Central memory CD8-positive, alpha-beta T cell (primary cell): ENCODE measurements around the gene CCDC7.
A peak's percentile ranks its signal among the peaks of the same experiment; 100 is the strongest.

Experiments
- ATAC-seq: fragments of 150-1000 bp; cut with Tn5 transposase; replicated peaks from 2 replicates; pipeline ENCODE4 v1.10.0; 2022; ENCODE audit warnings: mild to moderate bottlenecking, moderate FRiP score, moderate number of reproducible peaks; ENCODE audit not compliant: poor library complexity, severe bottlenecking; ENCODE audit errors: extremely low read depth
- DNase-seq, 2 donors: peaks; one replicate each; pipeline ENCODE4 v3.0.0; 2021; ENCODE audit warnings: low spot score in 2 of 2
- H3K27ac Mint-ChIP-seq: one replicate; pipeline ENCODE4 v1.8.0; 2022; ENCODE audit warnings: low read depth, mild to moderate bottlenecking, moderate library complexity, mixed read lengths
- H3K27me3 Mint-ChIP-seq: one replicate; pipeline ENCODE4 v1.8.0; 2022; ENCODE audit warnings: mixed read lengths
- H3K36me3 Mint-ChIP-seq: one replicate; pipeline ENCODE4 v1.8.0; 2022; ENCODE audit warnings: mild to moderate bottlenecking, moderate library complexity, mixed read lengths; ENCODE audit not compliant: insufficient read depth
- H3K4me1 Mint-ChIP-seq: one replicate; pipeline ENCODE4 v1.8.0; 2022; ENCODE audit warnings: mixed read lengths
- H3K4me3 Mint-ChIP-seq: one replicate; pipeline ENCODE4 v1.8.0; 2022; ENCODE audit warnings: mild to moderate bottlenecking, moderate library complexity, mixed read lengths
- H3K9me3 Mint-ChIP-seq: one replicate; pipeline ENCODE4 v1.8.0; 2022; ENCODE audit warnings: mixed read lengths

CCDC7 gene

DNA sequence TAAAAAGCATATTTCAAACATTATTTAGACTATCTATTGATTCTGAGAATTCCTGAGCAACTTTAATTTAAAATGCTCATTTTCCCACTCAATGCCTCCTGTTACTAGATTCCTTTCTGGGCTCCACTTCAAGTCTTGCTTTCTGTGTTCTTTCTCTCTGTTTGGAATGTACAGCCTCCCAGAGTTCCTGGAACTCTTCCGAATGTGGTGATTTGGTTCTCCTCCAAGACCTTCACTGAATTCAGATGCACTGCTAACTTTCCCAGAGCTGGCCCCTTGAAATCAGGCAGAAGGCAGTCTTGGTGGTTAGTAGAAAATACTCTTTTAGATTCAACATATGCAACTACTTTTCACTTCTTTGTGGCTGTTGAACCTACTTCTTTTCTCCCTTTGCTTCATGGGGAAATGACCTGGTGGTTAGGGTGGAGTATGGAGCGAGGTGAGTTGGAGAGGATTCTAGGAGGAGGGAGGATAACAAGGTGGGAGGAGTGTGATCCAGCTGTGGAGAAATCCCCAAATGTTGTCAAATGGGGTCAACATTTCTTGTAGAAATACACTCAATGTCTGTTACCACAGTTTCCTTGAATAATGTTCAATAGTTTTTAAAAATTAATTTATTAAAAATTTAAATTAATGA lies 27.9 kb upstream of the CCDC7 start:
- H3K27ac Mint-ChIP-seq = no peak overlapping the region
- ATAC-seq (no peak), DNase-seq (no peak)
- H3K4me1 Mint-ChIP-seq = no peaks in the 10 kb centered on the region
- peaks cover 2% of the 10 kb centered on the region for H3K36me3 Mint-ChIP-seq
- no peaks in the 10 kb centered on the region for H3K9me3 Mint-ChIP-seq
- H3K27me3 Mint-ChIP-seq = peaks cover 9% of the 10 kb centered on the region
- no peak overlapping the region for H3K4me3 Mint-ChIP-seq

DNA sequence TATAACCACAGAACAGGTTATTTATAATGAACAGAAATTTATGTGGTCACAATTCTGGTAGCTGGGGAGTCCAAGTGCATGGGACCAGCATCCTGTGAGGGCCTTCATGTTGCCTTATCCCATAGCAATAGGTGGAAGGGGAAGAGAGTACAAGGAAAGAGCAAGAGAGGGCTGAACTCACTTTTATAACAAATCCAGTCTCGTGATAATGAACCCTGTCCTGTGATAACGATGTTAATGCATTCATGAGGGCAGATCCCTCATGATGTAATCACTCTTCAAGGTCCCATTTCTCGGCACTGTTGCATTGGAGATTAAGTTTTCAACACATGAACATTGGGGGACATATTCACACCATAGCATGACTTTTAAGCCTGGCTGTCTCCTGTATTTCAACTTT lies 27.4 kb upstream of the CCDC7 start:
- peaks cover 1% of the 10 kb centered on the region for H3K9me3 Mint-ChIP-seq
- H3K4me1 Mint-ChIP-seq = no peaks in the 10 kb centered on the region
- DNase-seq (no peak), ATAC-seq (no peak)
- H3K27ac Mint-ChIP-seq = no peak overlapping the region
- no peak overlapping the region for H3K4me3 Mint-ChIP-seq
- H3K27me3 Mint-ChIP-seq = peaks cover 9% of the 10 kb centered on the region
- peaks cover 2% of the 10 kb centered on the region for H3K36me3 Mint-ChIP-seq

DNA sequence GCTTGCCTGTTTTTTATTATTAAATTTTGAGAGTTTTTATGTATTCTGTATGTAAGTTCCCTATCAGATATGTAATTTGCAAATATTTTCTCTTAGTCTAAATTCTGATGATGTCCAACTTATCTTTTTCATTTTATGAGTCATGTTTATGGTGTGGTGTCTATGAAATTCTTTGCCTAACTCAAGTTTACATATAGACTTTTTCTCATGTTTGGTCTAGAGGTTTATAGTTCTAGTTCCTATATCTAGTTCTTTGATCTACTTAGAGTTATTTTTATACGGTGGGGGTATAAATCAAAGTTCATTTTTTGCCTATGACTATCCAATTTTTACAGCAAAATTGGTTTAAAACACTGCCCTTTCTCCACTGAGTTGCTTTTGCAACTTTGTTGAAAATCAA lies 26.3 kb upstream of the CCDC7 start:
- H3K9me3 Mint-ChIP-seq = peaks cover 7% of the 10 kb centered on the region
- ATAC-seq (no peak), DNase-seq (no peak)
- H3K36me3 Mint-ChIP-seq = peaks cover 2% of the 10 kb centered on the region
- H3K4me3 Mint-ChIP-seq = no peak overlapping the region
- no peaks in the 10 kb centered on the region for H3K4me1 Mint-ChIP-seq
- no peak overlapping the region for H3K27ac Mint-ChIP-seq
- H3K27me3 Mint-ChIP-seq = peaks cover 11% of the 10 kb centered on the region

DNA sequence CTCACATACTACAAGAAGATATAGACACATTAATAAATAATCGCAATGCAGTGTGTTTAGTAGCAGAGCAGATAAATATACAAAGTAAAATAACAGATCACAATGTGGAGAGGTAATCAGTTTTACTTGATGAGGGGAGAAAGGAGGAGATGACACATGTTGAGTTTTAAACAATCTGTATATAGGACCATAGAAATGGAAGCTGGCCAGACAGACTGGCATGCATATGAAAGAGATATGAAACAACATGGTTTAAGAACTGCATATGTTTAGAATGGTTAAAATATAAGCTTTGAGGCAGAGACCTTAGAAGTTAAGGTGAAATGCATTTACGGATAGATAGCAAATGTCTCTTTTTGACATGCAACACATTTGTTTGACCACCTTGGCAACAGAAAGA lies 19.8 kb upstream of the CCDC7 start:
- Mint-ChIP-seq H3K4me3 (no peak overlapping the region), H3K4me1 (no peaks in the 10 kb centered on the region), H3K36me3 (no peaks in the 10 kb centered on the region), H3K27ac (no peak overlapping the region), H3K9me3 (peaks cover 7% of the 10 kb centered on the region), H3K27me3 (peaks cover 35% of the 10 kb centered on the region)
- ATAC-seq = no peak
- no peak for DNase-seq

DNA sequence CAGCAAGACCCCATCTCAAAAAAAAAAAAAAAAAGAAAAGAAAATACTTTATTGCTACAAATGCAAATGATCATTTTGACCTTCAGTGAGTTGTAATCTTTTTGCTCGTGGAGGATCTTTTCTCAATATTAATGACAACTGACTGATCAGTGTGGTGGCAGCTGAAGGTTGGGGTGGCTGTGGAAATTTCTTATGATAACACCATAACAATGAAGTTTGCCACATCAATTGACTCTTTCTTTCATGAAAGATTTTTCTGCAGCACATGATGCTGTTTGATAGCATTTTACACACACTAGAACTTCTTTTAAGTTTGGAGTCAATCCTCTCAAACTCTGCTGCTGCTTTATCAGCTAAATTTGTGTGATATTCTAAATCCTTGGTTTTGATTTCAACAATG lies 12.4 kb upstream of the CCDC7 start:
- no peaks in the 10 kb centered on the region for H3K9me3 Mint-ChIP-seq
- no peak overlapping the region for H3K4me3 Mint-ChIP-seq
- no peak for DNase-seq
- no peak overlapping the region for H3K27ac Mint-ChIP-seq
- peaks cover 33% of the 10 kb centered on the region for H3K27me3 Mint-ChIP-seq
- no peaks in the 10 kb centered on the region for H3K4me1 Mint-ChIP-seq
- no peak for ATAC-seq
- no peaks in the 10 kb centered on the region for H3K36me3 Mint-ChIP-seq

DNA sequence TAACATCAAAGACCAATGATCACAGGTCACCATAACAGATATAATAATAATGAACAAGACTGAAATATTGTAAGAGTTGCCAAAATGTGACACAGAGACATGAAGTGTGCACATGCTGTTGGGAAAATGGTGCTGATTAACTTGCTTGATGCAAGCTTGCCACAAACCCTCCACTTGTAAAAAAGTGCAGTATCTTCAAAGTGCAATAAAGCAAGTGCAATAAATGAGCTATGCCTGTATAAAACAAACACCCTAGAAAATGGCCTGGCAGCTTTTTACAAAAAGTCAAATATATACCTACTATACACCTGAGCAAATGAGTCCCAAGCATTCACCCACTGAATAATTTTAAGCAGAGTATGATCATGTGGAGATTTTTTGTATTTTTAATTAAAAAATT lies 9.7 kb upstream of the CCDC7 start:
- H3K4me3 Mint-ChIP-seq = no peak overlapping the region
- no peak for ATAC-seq
- no peaks in the 10 kb centered on the region for H3K4me1 Mint-ChIP-seq
- H3K9me3 Mint-ChIP-seq = no peaks in the 10 kb centered on the region
- peaks cover 37% of the 10 kb centered on the region for H3K27me3 Mint-ChIP-seq
- H3K36me3 Mint-ChIP-seq = no peaks in the 10 kb centered on the region
- H3K27ac Mint-ChIP-seq = no peak overlapping the region
- no peak for DNase-seq

DNA sequence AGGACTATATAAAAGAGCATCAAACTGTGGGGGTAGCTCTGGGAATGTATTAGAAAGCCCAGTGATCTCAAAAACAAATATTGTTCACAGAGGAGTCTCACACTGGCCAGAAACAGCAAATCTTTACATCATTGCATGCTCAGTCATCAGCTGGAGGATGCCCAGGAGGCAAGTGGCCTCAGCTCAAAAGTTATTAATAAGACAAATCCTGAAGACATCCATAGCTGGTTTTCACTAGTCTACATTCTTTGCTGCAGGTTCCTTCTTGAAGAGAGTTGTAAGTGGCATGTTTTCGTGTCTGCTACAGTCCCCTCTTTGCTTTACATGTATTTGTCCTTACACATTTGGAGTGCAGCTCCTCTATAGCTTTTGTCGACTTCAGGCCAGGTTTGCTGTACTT lies 8.6 kb upstream of the CCDC7 start:
- Mint-ChIP-seq H3K4me1 (no peaks in the 10 kb centered on the region), H3K27me3 (peaks cover 33% of the 10 kb centered on the region), H3K27ac (no peak overlapping the region)

DNA sequence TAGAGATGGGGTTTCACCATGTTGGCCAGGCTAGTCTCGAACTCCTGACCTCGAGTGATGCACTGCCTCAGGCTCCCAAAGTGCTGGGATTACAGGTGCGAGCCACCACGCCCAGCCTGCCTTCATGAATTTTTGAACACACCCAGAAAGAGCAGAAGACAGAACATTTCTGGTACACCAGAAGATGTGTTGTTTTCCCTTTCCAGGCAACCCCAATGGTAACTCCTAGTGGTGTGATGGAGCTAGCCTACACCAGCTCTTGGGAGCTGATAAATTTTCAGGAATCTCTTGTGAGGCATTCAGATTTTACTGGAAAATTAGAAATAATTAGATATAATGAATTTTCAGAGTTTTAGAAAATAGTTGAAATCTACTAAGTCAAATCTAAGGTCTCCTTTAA lies 904 bp upstream of the CCDC7 start:
- ATAC-seq = no peak
- peak overlapping the region; percentile 96 for H3K27ac Mint-ChIP-seq
- peak overlapping the region; percentile 86 for H3K4me3 Mint-ChIP-seq
- H3K9me3 Mint-ChIP-seq = no peaks in the 10 kb centered on the region
- peaks cover 8% of the 10 kb centered on the region for H3K4me1 Mint-ChIP-seq
- H3K36me3 Mint-ChIP-seq = peaks cover 10% of the 10 kb centered on the region
- H3K27me3 Mint-ChIP-seq = peaks cover 10% of the 10 kb centered on the region
- DNase-seq = no peak

More for the DNA sequence above, 8.6 kb upstream of the CCDC7 start:
- Mint-ChIP-seq H3K4me3 (no peak overlapping the region), H3K36me3 (no peaks in the 10 kb centered on the region), H3K9me3 (no peaks in the 10 kb centered on the region)
- DNase-seq (no peak), ATAC-seq (no peak)

DNA sequence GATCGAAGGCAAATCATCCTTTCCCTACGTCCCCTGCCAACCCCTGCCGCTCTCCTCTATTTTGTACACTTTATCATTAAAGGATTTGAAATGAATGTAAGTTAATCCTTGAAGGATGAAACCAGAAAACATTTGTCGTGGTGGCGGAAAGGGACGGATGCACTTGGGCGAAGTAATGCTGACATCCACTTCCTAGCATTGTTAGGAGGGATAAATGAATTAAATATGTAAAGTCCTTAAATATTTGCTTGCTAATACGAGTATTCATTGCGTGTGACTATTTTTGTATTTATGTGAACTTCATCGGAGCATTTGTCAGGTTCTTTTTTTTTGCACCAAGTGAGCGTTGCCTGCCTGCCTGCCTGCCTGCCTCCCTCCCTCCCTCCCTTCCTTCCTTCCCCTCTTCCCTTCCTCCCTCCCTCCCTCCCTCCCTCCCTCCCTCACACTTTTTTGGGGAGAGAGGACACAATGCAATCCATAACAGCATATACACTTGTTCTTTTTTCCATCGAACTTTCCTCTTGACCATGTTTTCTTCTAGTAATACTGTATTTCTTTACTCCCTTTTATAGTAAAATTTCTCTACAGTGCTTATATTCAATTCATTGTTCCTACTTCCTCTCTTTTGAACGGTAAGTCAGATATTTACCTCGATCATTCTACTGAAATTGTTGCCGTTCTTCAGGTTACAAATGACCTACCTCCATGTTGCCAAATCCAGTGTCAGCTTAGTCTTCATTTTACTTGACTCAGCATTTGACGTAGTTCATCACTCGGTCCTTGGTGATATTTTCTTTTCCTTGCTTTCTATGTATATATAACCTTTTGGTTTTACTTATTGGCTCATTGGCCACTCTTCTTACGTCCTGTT lies 831 bp downstream of the CCDC7 start:
- DNase-seq = no peak
- Mint-ChIP-seq H3K27ac (peak overlapping the region; percentile 96), H3K27me3 (no peaks in the 10 kb centered on the region), H3K4me3 (peak overlapping the region; percentile 86), H3K36me3 (peaks cover 13% of the 10 kb centered on the region), H3K9me3 (no peaks in the 10 kb centered on the region), H3K4me1 (peaks cover 8% of the 10 kb centered on the region)
- ATAC-seq = no peak

DNA sequence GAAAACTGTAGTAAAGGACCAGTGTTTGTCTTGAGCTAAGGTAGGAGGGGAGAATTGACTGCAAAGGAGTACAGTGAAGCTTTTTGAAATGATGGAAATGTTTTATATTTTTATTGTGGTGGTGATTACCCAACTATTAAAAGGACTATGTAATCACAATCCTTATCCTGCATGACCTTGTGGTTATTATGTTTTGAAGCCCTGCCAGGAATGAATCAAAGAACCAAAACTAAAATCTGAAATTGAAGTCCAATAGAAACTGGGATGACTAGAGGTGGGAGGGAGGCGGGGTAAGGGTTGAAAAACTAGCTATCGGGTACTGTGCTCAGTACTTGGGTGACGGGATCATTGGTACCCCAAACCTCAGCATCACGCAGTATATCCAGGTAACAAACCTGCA lies 8.2 kb downstream of the CCDC7 start:
- ATAC-seq (no peak), DNase-seq (no peak)
- Mint-ChIP-seq H3K4me1 (peaks cover 19% of the 10 kb centered on the region), H3K9me3 (no peaks in the 10 kb centered on the region), H3K4me3 (no peak overlapping the region), H3K27ac (no peak overlapping the region), H3K36me3 (peaks cover 22% of the 10 kb centered on the region), H3K27me3 (no peaks in the 10 kb centered on the region)

DNA sequence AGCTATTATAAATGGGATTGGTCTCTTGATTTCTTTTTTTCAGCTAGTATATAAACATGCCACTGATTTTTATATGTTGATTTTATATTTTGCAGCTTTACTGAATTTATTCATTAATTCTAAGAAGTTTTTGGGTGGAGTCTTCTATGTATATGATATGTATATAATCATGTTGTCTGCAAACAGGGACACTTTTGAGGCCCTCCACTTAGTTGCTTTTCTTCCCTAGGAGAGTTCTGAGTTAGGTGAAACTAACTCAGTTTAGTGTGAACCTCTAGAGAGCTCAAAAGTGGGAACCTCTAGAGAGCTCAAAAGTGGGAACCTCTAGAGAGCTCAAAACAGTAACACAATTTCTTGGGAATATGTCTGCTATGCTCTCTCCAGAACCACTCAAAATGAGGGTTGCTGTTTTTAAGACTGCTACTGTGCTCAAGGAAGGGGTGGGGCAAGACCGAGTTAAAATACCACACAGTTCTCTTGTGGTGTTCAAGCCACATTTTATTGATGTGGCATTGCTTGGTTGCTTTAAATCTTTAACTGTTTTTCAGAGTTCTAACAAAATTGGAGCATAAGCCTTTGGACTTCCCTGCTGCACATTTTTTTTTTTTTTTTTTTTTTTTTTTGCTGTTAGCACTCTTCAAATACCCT lies 13.2 kb downstream of the CCDC7 start:
- no peaks in the 10 kb centered on the region for H3K27me3 Mint-ChIP-seq
- H3K4me1 Mint-ChIP-seq = peaks cover 19% of the 10 kb centered on the region
- H3K9me3 Mint-ChIP-seq = no peaks in the 10 kb centered on the region
- peak overlapping the region; percentile 47 for H3K4me3 Mint-ChIP-seq
- DNase-seq (peak in 1 of 2 donors; percentile 43), ATAC-seq (peak; percentile 99)
- H3K27ac Mint-ChIP-seq = peak overlapping the region; percentile 58
- peaks cover 10% of the 10 kb centered on the region for H3K36me3 Mint-ChIP-seq

DNA sequence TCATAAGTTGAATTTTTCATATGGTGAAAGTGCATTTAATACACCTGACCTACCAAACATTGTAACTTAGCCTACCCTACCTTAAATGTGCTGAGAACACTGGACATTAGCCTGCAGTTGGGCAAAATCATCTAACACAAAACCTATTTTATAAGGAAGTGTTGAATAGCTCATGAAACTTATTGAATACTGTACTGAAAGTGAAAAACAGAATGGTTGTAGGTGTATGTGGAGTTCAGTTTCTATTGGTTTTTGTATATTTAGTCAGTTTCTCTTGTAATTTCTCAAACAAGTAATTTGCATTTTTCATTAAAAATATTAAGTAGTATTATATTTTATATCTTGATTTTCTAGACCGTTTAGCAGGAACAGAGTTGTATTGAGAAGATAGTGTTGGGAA lies 15.3 kb downstream of the CCDC7 start:
- H3K9me3 Mint-ChIP-seq = no peaks in the 10 kb centered on the region
- peaks cover 19% of the 10 kb centered on the region for H3K4me1 Mint-ChIP-seq
- H3K27ac Mint-ChIP-seq = no peak overlapping the region
- no peak for DNase-seq
- H3K36me3 Mint-ChIP-seq = peaks cover 6% of the 10 kb centered on the region
- no peak overlapping the region for H3K4me3 Mint-ChIP-seq
- no peaks in the 10 kb centered on the region for H3K27me3 Mint-ChIP-seq
- no peak for ATAC-seq

DNA sequence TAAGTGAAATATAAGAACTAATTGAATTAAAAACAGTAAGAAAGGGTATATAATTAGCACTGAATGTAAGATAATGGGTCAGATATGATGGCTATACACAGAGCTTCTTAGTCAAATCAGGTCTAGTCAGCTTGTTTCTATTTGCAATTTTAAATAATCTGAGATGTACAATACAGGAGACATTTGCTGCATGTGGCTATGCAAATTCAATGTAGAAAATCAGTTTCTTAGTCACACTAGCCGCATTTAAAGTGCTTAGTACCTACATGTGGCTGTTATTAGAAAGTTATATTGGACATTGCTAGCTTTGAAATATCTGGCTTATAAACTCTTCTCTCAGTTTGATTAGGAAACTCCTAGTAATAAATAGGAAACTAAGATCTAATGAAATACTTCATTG lies 25.3 kb downstream of the CCDC7 start:
- DNase-seq = no peak
- Mint-ChIP-seq H3K9me3 (no peaks in the 10 kb centered on the region), H3K27me3 (no peaks in the 10 kb centered on the region), H3K36me3 (peaks cover 8% of the 10 kb centered on the region), H3K4me1 (peaks cover 5% of the 10 kb centered on the region), H3K4me3 (no peak overlapping the region), H3K27ac (no peak overlapping the region)
- no peak for ATAC-seq
